HFF-Myc (cell line): ENCODE data around the gene HNRNPF.

Source experiments
- DNase-seq: peaks from one replicate; pipeline ENCODE4 v3.0.0-alpha.2; 2011; ENCODE audit warnings: low read depth; ENCODE audit errors: extremely low read depth
- H3K4me3 ChIP-seq: replicated peaks from 2 replicates; pipeline ENCODE4 v1.5.1; 2011; ENCODE audit warnings: low read depth, mild to moderate bottlenecking, control low read depth, low read length
- TF ChIP-seq, protein P1 (sequence below): IDR thresholded peaks from 2 replicates; pipeline ENCODE4 v1.5.1; 2012; ENCODE audit warnings: mild to moderate bottlenecking, low read depth, low read length, control low read depth; ENCODE audit errors: missing control alignments

HNRNPF gene

GRCh38 chr10:43374194-43374593 is 34.8 kb downstream of the HNRNPF start:
- no peak overlapping the region for H3K4me3 ChIP-seq
- DNase-seq: no peak
- TF ChIP-seq, protein P1, sequence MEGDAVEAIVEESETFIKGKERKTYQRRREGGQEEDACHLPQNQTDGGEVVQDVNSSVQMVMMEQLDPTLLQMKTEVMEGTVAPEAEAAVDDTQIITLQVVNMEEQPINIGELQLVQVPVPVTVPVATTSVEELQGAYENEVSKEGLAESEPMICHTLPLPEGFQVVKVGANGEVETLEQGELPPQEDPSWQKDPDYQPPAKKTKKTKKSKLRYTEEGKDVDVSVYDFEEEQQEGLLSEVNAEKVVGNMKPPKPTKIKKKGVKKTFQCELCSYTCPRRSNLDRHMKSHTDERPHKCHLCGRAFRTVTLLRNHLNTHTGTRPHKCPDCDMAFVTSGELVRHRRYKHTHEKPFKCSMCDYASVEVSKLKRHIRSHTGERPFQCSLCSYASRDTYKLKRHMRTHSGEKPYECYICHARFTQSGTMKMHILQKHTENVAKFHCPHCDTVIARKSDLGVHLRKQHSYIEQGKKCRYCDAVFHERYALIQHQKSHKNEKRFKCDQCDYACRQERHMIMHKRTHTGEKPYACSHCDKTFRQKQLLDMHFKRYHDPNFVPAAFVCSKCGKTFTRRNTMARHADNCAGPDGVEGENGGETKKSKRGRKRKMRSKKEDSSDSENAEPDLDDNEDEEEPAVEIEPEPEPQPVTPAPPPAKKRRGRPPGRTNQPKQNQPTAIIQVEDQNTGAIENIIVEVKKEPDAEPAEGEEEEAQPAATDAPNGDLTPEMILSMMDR: no peak

- TF ChIP-seq, protein P1: no peak
- H3K4me3 ChIP-seq: no peak overlapping the region
- DNase-seq: no peak
Measured at GRCh38 chr10:43373461-43373860, 35.5 kb downstream of the HNRNPF start.

GRCh38 chr10:43372765-43373361 is 36.1 kb downstream of the HNRNPF start:
- TF ChIP-seq, protein P1: no peak
- no peak overlapping the region for H3K4me3 ChIP-seq
- DNase-seq: no peak

- no peak for DNase-seq
- TF ChIP-seq, protein P1: no peak
- no peak within 1 kb of the TSS for H3K4me3 ChIP-seq
Measured at GRCh38 chr10:43371418-43371817, 37.6 kb downstream of the HNRNPF start, which contains the start of gene FXYD4. FXYD4 (plus strand) TSS chr10:43371636; CDS start chr10:43373747, 2,111 bp downstream.

DNA sequence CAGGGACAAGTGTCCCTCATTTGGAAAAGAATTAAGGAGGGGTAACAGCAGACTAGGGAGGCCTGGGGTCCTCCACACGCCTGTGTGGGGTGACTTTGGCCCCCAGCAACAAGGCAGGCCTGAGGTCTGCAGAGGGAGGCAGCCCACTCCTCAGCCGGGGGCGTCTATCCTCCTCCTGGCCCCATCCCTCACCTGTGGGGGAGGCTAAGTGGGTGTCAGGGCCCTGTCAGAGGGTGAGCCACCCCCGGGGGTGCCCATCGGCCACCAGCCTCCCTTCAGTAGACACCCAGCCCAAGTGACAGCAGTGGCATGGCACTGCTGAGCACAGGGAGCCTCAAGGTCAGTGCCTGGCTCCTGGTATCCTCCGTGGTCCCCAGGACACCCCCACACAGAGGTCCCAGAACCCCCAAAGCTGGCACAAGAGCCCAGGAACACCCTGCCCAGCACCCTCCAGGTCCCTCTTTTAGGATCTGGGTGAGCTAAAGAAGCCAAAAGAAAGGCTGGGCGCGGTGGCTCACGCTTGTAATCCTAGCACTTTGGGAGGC is 38.2 kb downstream of the HNRNPF start:
- DNase-seq: no peak
- TF ChIP-seq, protein P1: no peak
- no peak overlapping the region for H3K4me3 ChIP-seq

- H3K4me3 ChIP-seq: no peak overlapping the region
- DNase-seq: no peak
- TF ChIP-seq, protein P1: no peak
Measured at GRCh38 chr10:43369921-43370320, 39.1 kb downstream of the HNRNPF start.

DNA sequence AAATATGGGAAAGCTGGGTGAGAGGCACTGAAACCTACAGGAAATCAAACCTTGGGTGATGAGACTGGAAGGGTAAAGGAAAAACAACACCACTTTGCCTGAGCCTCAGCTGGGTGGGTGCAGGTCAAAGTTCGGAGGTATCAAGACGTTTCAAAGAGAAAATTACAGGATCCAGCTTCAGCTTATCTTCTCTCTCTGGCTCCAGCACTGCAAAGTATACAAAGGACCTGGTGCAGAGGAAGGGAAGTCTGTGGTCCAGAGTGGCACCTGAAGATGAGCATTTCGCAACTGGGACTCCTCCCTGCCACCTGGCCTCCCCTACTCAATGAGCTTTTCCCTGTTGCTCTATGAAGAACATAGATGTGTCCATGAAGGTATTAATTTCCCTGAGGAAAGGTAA is 44.0 kb downstream of the HNRNPF start:
- no peak for DNase-seq
- TF ChIP-seq, protein P1: no peak
- H3K4me3 ChIP-seq: no peak overlapping the region
